Effector memory CD8-positive, alpha-beta T cell (primary cell): Measurements from ENCODE around the gene RGS3.
"Not testable (repeated sequence)": the region's sequence is repeated elsewhere in the genome, so short reads cannot be mapped to it uniquely, and the experiment has no call there.

Experiments used
- ATAC-seq: fragments of 150-1000 bp; cut with Tn5 transposase; replicated peaks from 2 replicates; pipeline ENCODE4 v1.10.0; 2021; ENCODE audit warnings: mild to moderate bottlenecking, moderate library complexity
- DNase-seq, 3 experiments: peaks; one replicate each; pipeline ENCODE4 v3.0.0; 2021
- H3K27ac Mint-ChIP-seq, 2 donors: one replicate each; pipeline ENCODE4 v1.8.0; 2022; ENCODE audit warnings: mild to moderate bottlenecking in 2 of 2, mixed read lengths in 2 of 2, moderate library complexity in 2 of 2
- H3K27me3 Mint-ChIP-seq, 2 donors: one replicate each; pipeline ENCODE4 v1.8.0; 2022; ENCODE audit warnings: mixed read lengths in 2 of 2
- H3K36me3 Mint-ChIP-seq: one replicate; pipeline ENCODE4 v1.8.0; 2022; ENCODE audit warnings: mild to moderate bottlenecking, moderate library complexity, mixed read lengths; ENCODE audit not compliant: insufficient read depth
- H3K4me1 Mint-ChIP-seq, 2 donors: one replicate each; pipeline ENCODE4 v1.8.0; 2022; ENCODE audit warnings: low read depth in 2 of 2, mixed read lengths in 2 of 2
- H3K4me3 Mint-ChIP-seq, 2 donors: one replicate each; pipeline ENCODE4 v1.8.0; 2022; ENCODE audit warnings: mild to moderate bottlenecking in 2 of 2, mixed read lengths in 2 of 2, moderate library complexity in 2 of 2
- H3K9me3 Mint-ChIP-seq, 2 donors: one replicate each; pipeline ENCODE4 v1.8.0; 2022; ENCODE audit warnings: mixed read lengths in 2 of 2

RGS3 gene

DNA sequence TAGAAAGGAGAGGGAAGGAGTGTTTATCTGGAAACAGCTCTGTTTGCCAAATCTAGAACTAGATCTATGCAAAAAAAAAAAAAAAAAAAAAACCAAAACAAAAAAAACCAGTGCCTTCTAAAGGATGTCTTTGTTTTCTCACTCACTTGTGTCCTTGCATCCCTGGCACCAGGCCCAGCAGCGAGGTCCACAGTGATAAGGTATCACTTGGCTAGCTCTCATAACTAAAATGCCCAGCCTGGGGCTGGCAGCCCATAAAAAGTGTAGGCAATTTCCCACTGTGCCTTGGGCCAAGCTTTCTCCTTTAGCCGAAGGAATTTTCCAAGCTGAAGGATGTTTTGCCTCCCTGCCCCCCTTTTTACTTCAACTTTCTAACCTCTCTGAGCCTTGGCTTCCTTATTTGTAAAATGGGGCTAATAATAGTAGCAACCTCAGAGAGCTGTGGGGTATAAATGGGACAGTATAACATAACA is 20.8 kb downstream of the RGS3 start:
- H3K4me1 Mint-ChIP-seq: peaks cover 6 to 11% of the 10 kb centered on the region in 2 donors
- H3K4me3 Mint-ChIP-seq: no peak overlapping the region
- DNase-seq (no peak), ATAC-seq (no peak)
- peaks cover 2% of the 10 kb centered on the region for H3K36me3 Mint-ChIP-seq
- H3K27me3 Mint-ChIP-seq: no peaks in the 10 kb centered on the region
- no peaks in the 10 kb centered on the region for H3K9me3 Mint-ChIP-seq
- H3K27ac Mint-ChIP-seq: no peak overlapping the region

DNA sequence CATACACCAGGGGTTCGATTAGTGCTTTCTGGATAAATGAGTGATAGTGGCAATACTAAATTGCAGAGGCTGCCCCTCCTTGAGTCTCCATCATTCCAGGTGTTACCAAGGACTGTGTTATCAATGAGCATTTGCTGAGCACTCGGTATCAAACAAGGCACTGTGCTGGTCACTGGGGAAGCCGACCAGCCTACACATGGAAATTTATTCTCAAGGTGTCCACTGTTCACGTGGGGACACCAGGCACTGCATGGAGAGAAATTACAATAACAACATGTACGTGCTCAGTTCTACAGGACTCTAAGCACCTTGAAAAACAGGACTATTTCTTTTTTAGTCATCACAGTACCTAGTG is 22.2 kb downstream of the RGS3 start:
- H3K4me3 Mint-ChIP-seq: no peak overlapping the region
- peaks cover 0 to 6% of the 10 kb centered on the region in 2 donors for H3K4me1 Mint-ChIP-seq
- DNase-seq (no peak), ATAC-seq (no peak)
- H3K27ac Mint-ChIP-seq: no peak overlapping the region
- peaks cover 2% of the 10 kb centered on the region for H3K36me3 Mint-ChIP-seq
- H3K9me3 Mint-ChIP-seq: no peaks in the 10 kb centered on the region
- no peaks in the 10 kb centered on the region for H3K27me3 Mint-ChIP-seq

DNA sequence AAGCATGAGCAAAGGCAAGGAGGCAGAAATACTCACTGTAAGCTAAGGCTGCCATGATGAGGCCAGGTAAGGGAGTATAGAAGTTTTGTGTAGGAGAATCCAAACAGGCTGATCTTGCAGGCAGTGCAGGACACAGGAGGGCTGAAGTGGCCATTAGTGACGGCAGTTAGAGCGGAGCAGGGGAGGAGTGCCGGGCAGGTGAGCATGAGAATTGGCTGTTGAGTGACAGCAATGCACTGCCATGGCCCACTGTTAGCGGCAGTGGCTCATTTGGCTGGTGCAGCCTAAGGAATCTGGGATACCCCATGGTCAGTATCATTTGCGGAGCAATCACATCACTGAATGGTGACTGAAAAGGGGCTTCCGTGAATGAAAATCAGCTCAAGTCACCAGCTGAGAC is 22.8 kb downstream of the RGS3 start:
- Mint-ChIP-seq H3K9me3 (no peaks in the 10 kb centered on the region), H3K4me3 (no peak overlapping the region), H3K27ac (no peak overlapping the region), H3K36me3 (peaks cover 2% of the 10 kb centered on the region), H3K4me1 (peaks cover 0 to 4% of the 10 kb centered on the region in 2 donors), H3K27me3 (no peaks in the 10 kb centered on the region)
- no peak for DNase-seq
- ATAC-seq: no peak

DNA sequence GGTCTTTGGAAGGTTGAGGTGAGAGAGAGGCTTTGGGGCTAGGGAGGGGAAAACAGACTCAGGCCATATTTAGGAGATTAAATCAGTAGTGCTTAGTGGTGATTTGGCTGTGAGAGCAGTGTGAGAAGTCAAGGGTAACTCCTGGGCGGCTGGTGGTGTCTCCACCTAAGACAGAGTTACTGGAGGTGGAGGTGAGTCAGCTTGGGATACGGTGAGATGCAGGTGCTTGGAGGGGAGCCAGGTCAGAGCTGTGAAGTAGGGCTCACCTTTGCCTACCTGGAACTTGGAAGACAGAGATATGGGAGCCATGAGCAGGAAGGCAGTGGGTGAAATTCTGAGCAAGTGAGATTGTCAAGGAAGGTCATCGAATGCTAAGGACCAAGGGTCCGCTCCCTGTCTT is 24.5 kb downstream of the RGS3 start:
- DNase-seq: no peak
- H3K27me3 Mint-ChIP-seq: no peaks in the 10 kb centered on the region
- ATAC-seq: no peak
- H3K4me3 Mint-ChIP-seq: no peak overlapping the region
- no peak overlapping the region for H3K27ac Mint-ChIP-seq
- H3K4me1 Mint-ChIP-seq: peaks cover 2 to 7% of the 10 kb centered on the region in 2 donors
- H3K9me3 Mint-ChIP-seq: no peaks in the 10 kb centered on the region
- H3K36me3 Mint-ChIP-seq: peaks cover 2% of the 10 kb centered on the region

DNA sequence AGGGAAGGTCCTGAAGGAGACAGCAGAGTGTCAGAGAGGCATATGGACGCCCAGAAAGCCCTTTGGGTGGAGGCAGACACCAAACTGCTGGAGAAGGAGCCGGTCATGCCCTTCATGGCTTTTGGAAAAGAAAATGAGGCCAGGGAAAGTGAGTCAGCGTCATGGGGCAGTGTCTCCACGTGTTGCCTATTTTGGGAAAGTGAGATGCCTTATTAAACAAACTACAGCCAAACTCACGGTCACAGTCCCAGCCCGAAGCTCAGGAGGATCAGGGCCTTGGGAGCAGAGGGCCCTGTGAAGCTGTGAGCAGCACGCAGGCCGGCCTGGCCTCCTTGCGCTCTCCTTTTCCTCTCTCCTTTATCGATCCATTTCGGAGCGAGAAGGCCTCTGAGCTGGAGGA is 25.0 kb downstream of the RGS3 start:
- H3K36me3 Mint-ChIP-seq: peaks cover 2% of the 10 kb centered on the region
- no peak overlapping the region for H3K4me3 Mint-ChIP-seq
- H3K9me3 Mint-ChIP-seq: no peaks in the 10 kb centered on the region
- H3K4me1 Mint-ChIP-seq: peaks cover 3 to 8% of the 10 kb centered on the region in 2 donors
- H3K27ac Mint-ChIP-seq: no peak overlapping the region
- DNase-seq (no peak), ATAC-seq (no peak)
- no peaks in the 10 kb centered on the region for H3K27me3 Mint-ChIP-seq

DNA sequence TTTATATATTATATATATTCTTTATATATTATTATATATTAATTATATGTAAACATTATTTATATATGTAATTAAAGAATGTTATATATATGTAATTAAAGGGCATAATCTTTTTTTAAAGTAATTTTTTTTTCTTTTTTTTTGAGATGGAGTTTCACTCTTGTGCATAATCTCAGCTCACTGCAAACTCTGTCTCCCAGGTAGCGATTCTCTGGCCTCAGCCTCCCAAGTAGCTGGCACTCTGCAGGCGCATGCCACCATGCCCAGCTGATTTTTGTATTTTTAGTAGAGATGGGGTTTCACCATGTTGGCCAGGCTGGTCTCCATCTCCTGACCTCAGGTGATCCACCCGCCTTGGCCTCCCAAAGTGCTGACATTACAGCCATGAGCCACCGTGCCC is 27.6 kb downstream of the RGS3 start:
- H3K9me3 Mint-ChIP-seq, H3K4me3 Mint-ChIP-seq, H3K36me3 Mint-ChIP-seq, H3K27me3 Mint-ChIP-seq, H3K27ac Mint-ChIP-seq, DNase-seq, ATAC-seq, H3K4me1 Mint-ChIP-seq: not testable (repeated sequence)

DNA sequence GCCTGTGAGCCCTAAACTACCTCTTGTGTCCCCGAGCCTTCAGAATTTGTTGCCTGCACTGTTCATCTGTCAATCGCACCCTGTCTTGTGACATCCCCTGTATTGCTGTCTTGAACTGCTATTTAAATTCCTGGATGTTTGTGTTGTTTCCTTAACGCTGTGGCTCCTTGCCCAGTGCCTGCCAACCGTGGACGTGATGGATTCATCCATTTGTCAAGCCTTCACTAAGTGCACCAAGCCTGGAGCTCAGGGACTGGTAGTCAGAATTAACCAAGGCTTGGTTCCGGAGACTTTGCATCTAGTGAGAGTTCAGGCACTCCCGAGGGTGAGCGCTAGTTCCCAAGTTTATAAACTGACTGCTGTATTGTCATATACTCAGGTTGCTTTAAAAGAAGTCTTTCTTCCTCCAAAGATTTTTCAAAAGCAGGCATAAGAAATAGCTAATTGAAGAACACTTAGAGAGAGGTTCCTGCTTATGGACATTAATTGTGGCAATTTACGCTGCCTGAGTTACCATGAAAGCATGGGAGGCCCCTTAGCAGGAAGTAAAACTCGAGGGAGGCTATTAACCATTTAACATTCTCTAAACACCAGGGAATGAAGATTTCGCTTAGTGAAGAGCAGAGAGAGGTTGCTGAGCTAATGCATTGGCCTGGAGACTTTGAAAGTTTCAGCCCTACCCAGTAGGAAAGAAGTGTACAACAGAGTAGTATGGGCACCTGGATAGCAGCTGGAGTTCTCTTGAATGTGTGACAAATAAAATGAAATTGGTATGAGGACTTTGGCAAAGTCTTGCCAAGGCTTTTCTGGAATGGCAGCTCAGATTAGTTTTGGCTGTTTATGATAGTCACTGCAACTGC is 29.0 kb downstream of the RGS3 start:
- no peaks in the 10 kb centered on the region for H3K9me3 Mint-ChIP-seq
- peaks cover 6 to 7% of the 10 kb centered on the region in 2 donors for H3K4me1 Mint-ChIP-seq
- peak overlapping the region; percentile 1 to 5 for H3K27ac Mint-ChIP-seq
- no peaks in the 10 kb centered on the region for H3K27me3 Mint-ChIP-seq
- no peak for DNase-seq
- peaks cover 2% of the 10 kb centered on the region for H3K36me3 Mint-ChIP-seq
- H3K4me3 Mint-ChIP-seq: no peak overlapping the region
- ATAC-seq: no peak

DNA sequence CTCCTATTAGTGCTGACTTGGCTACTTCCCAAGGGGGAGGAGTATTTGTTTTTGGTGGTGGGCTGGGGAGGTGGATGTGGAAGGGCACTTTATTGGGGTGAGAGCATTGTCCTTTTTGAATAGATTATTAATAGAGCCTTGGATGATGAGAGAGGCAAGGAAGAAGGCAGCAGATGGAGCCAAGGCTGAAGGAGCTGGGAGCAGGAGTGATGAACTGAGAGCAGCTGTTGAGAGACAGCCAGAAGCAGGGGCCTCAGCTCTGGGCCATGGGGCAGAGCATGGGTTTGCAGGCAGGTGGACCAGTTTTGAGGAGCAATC is 29.6 kb downstream of the RGS3 start:
- H3K36me3 Mint-ChIP-seq: peaks cover under 1% of the 10 kb centered on the region
- DNase-seq: no peak
- peak overlapping the region in 1 of 2 donors; percentile 1 for H3K27ac Mint-ChIP-seq
- no peak overlapping the region for H3K4me3 Mint-ChIP-seq
- H3K9me3 Mint-ChIP-seq: no peaks in the 10 kb centered on the region
- ATAC-seq: no peak
- peaks cover 4 to 7% of the 10 kb centered on the region in 2 donors for H3K4me1 Mint-ChIP-seq
- no peaks in the 10 kb centered on the region for H3K27me3 Mint-ChIP-seq

DNA sequence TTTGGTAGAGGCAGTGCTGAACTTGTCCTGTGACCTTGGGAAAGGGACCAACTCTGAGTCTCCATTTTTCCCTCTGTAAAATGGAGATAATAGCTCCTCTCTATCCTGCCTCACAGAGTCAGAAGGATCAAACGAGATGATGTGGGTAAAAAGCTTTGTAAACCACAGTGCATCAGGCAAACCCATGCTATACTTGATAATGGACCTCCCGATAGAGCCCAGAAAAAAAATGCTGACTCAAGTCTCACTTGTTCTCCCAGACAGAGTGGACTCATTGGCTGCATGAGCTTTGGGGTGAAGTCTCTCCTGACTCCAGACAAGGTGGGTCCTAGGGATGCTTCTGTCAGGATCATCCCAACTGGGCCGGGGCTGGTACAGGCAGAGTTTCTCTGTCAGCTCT is 32.0 kb downstream of the RGS3 start:
- H3K27me3 Mint-ChIP-seq: no peaks in the 10 kb centered on the region
- H3K27ac Mint-ChIP-seq: no peak overlapping the region
- no peaks in the 10 kb centered on the region for H3K36me3 Mint-ChIP-seq
- H3K9me3 Mint-ChIP-seq: no peaks in the 10 kb centered on the region
- H3K4me1 Mint-ChIP-seq: peaks cover 7 to 8% of the 10 kb centered on the region in 2 donors
- no peak for ATAC-seq
- DNase-seq: no peak
- H3K4me3 Mint-ChIP-seq: no peak overlapping the region

DNA sequence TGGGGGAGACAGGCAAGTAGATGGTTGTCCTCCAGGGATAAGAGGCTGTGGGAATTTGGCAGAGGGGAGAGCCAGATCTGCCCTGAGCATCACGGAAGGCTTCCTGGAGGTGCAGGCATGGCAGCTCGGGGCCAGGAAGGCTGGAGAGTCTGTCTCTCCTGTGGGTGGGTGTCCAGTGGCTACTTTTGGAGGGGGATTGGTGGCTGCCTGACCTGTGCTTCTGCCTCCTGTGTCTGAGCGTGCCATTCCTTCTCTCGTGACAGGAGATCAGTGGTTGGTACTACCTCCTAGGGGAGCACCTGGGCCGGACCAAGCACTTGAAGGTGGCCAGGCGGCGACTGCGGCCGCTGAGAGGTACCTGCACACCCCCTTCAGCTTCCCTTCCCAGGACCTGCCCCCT is 33.5 kb downstream of the RGS3 start:
- Mint-ChIP-seq H3K36me3 (no peaks in the 10 kb centered on the region), H3K4me3 (no peak overlapping the region), H3K27me3 (no peaks in the 10 kb centered on the region), H3K27ac (no peak overlapping the region), H3K9me3 (no peaks in the 10 kb centered on the region), H3K4me1 (peaks cover 7 to 8% of the 10 kb centered on the region in 2 donors)
- no peak for ATAC-seq
- DNase-seq: no peak

DNA sequence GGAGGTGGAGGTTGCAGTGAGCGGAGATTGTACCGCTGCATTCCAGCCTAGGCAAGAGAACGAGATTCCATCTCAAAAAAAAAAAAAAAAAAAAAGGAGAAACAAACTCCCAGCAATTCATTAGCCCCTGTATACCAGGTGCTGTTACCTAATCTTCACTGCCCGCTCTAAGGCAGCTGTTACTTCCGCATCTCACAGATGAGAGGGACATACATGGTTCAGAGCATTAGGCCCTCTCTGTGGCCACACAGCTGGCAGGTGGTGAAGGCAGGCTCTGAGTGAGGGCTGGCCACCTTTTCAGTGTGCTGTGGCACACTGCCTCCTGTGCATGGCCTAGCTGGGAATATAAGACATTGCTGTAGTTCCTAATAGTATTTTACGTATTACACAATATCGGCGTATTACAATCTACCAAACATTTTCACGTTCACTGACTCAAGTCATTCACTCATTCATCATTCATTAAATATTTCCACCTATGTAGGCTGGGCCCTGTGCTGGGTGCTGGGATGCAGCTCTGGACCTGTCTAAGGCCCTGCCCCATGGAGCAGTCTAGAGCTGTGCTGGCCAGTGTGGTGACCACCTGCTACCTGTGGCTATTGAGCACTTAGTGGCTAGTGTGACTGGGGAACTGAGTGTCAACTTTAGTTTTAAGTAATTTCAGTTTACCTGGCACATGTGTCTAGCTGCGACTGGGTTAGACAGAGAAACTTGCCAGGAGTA is 35.8 kb downstream of the RGS3 start:
- Mint-ChIP-seq H3K27ac (no peak overlapping the region), H3K36me3 (peaks cover 1% of the 10 kb centered on the region), H3K27me3 (no peaks in the 10 kb centered on the region), H3K9me3 (no peaks in the 10 kb centered on the region), H3K4me1 (peaks cover 0 to 16% of the 10 kb centered on the region in 2 donors), H3K4me3 (no peak overlapping the region)
- no peak for ATAC-seq
- no peak for DNase-seq

DNA sequence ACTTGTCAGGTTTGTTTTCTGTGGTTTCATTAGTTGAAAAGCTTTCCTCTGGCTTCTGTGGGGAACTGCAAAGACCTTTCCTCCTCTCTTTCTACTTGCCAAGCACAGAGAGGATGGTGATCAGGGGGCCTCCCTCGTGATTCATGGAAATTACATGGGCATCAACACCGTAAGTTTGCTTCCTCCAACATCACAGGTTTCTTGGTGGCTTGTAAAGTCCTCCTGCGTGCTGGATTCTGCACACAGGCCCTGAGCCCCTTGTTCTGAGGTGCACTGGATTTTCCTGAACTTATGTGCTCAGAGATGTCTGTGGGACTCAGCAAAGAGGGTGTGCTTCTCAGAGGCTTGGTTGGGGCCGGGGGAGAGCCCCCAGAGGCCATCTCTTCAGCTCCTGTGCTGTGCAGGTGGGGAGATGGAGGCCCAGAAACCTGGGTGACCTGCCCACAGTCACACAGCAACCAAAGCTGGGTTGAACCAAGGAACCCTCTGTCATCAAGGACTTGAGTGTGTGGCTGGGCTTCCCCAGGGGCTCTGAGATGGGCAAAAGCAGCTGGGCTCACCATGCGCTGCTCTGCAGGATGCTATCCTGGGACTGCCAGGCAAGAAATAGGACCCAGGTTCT is 36.5 kb downstream of the RGS3 start:
- Mint-ChIP-seq H3K9me3 (no peaks in the 10 kb centered on the region), H3K36me3 (peaks cover 3% of the 10 kb centered on the region), H3K4me3 (no peak overlapping the region), H3K4me1 (peaks cover 0 to 18% of the 10 kb centered on the region in 2 donors), H3K27ac (no peak overlapping the region), H3K27me3 (no peaks in the 10 kb centered on the region)
- no peak for DNase-seq
- no peak for ATAC-seq

DNA sequence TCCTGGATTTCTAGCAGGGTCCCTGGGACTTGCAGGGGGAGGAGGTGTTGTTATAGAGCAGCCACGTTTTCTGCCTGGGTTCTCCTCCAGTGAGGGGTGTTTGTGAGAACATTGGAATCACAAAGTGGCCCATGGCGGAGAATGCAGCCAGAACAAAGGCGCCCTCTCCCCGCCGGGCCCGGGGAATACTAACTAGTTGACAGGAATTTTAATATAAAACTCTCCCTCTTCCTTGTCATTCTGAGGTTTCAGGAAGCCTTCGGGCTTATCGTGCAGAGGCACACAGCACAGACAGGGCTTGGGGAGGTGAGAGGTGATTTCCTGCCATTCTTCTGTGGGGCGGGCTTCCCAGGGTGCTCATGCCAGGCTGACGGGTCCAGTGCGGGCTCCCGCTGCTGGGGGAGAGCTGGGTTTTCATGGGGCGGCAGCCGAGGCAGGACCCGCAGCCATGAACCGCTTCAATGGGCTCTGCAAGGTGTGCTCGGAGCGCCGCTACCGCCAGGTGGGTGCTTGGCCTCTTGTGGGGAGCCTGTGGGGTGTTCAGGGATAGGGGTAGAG is 37.7 kb downstream of the RGS3 start:
- peak overlapping the region in 1 of 2 donors; percentile 7 for H3K27ac Mint-ChIP-seq
- ATAC-seq: no peak
- H3K27me3 Mint-ChIP-seq: no peaks in the 10 kb centered on the region
- peaks cover 3% of the 10 kb centered on the region for H3K36me3 Mint-ChIP-seq
- H3K4me3 Mint-ChIP-seq: no peak overlapping the region
- H3K4me1 Mint-ChIP-seq: peaks cover 0 to 18% of the 10 kb centered on the region in 2 donors
- no peaks in the 10 kb centered on the region for H3K9me3 Mint-ChIP-seq
- no peak for DNase-seq
